Measurements from ENCODE around the gene FUT7. TPM values are rescaled to one million over a fixed set of nuclear protein-coding genes. Genes with fewer than 3 reads are reported as not detected.
A peak's percentile ranks its signal among the peaks of the same experiment; 100 is the strongest.

Gene FUT7
- total RNA-seq, 4 donors from 2014 or later, result 0.32 to 0.83 TPM; not detected in 2

GRCh38 chr9:137052293-137052692, 20.4 kb upstream of the FUT7 start:
- Histone ChIP-seq H3K4me3 (no peak overlapping the region), H3K27me3 (peaks cover 7 to 71% (median 47%) of the 10 kb centered on the region in 4 donors), H3K27ac (replicated peaks in 1 of 4) (no peak overlapping the region), H3K9me3 (no peaks in the 10 kb centered on the region), H3K36me3 (no peaks in the 10 kb centered on the region), H3K4me1 (peaks cover 31 to 62% (median 61%) of the 10 kb centered on the region in 4 donors)
- DNase-seq (ENCODE audit: extremely low spot score), result no peak
- no CpG with 5 or more reads among the region's 8 CpGs for WGBS
- intact Hi-C loops (cut with DNase I), result no loop called here
- TF ChIP-seq POLR2A (IDR thresholded peaks at IDR 0.05; ENCODE audit: low read depth) (no peak), CTCF (IDR thresholded peaks at IDR 0.05) (no peak), POLR2AphosphoS5 (IDR thresholded peaks at IDR 0.05) (no peak), EP300 (IDR thresholded peaks at IDR 0.05) (no peak)

- DNase-seq (ENCODE audit: extremely low spot score), result no peak
- WGBS, result 93% methylated on average over 11 of the region's 17 CpGs
- no peak for TF ChIP-seq CTCF (IDR thresholded peaks at IDR 0.05)
- TF ChIP-seq EP300 (IDR thresholded peaks at IDR 0.05), result no peak
- no peak for TF ChIP-seq POLR2A (IDR thresholded peaks at IDR 0.05; ENCODE audit: low read depth)
- TF ChIP-seq POLR2AphosphoS5 (IDR thresholded peaks at IDR 0.05), result no peak
- H3K27ac ChIP-seq (replicated peaks in 1 of 4), result no peak overlapping the region
- H3K4me3 ChIP-seq, result no peak overlapping the region
- H3K27me3 ChIP-seq, result peaks cover 7 to 79% (median 48%) of the 10 kb centered on the region in 4 donors
- peaks cover 38 to 59% (median 58%) of the 10 kb centered on the region in 4 donors for H3K4me1 ChIP-seq
- intact Hi-C loops (cut with DNase I), result no loop called here
- no peaks in the 10 kb centered on the region for H3K9me3 ChIP-seq
- no peaks in the 10 kb centered on the region for H3K36me3 ChIP-seq
Observed at GRCh38 chr9:137051145-137051724, 19.3 kb upstream of the FUT7 start.

- intact Hi-C loops (cut with DNase I), result no loop called here
- no peaks in the 10 kb centered on the region for H3K36me3 ChIP-seq
- no peaks in the 10 kb centered on the region for H3K9me3 ChIP-seq
- TF ChIP-seq CTCF (IDR thresholded peaks at IDR 0.05) (no peak), POLR2AphosphoS5 (IDR thresholded peaks at IDR 0.05) (no peak), POLR2A (IDR thresholded peaks at IDR 0.05; ENCODE audit: low read depth) (no peak), EP300 (IDR thresholded peaks at IDR 0.05) (no peak)
- peaks cover 7 to 79% (median 48%) of the 10 kb centered on the region in 4 donors for H3K27me3 ChIP-seq
- no peak overlapping the region for H3K4me3 ChIP-seq
- no peak for DNase-seq (ENCODE audit: extremely low spot score)
- peaks cover 33 to 57% (median 56%) of the 10 kb centered on the region in 4 donors for H3K4me1 ChIP-seq
- WGBS, result 73% methylated on average over 2 of the region's 5 CpGs
- no peak overlapping the region for H3K27ac ChIP-seq (replicated peaks in 1 of 4)
Observed at GRCh38 chr9:137050570-137050969, 18.7 kb upstream of the FUT7 start.

- peaks cover 31 to 57% (median 55%) of the 10 kb centered on the region in 4 donors for H3K4me1 ChIP-seq
- TF ChIP-seq EP300 (IDR thresholded peaks at IDR 0.05) (no peak), CTCF (IDR thresholded peaks at IDR 0.05) (peak; percentile 22 to 54 (median 45)), POLR2A (IDR thresholded peaks at IDR 0.05; ENCODE audit: low read depth) (no peak), POLR2AphosphoS5 (IDR thresholded peaks at IDR 0.05) (no peak)
- no peaks in the 10 kb centered on the region for H3K36me3 ChIP-seq
- intact Hi-C loops (cut with DNase I), result no loop called here
- no peak overlapping the region for H3K27ac ChIP-seq (replicated peaks in 1 of 4)
- 42% methylated on average over 30 of the region's 38 CpGs for WGBS
- H3K9me3 ChIP-seq, result no peaks in the 10 kb centered on the region
- peaks cover 7 to 79% (median 48%) of the 10 kb centered on the region in 4 donors for H3K27me3 ChIP-seq
- DNase-seq (ENCODE audit: extremely low spot score), result no peak
- no peak overlapping the region for H3K4me3 ChIP-seq
Observed at GRCh38 chr9:137049544-137050449, 17.9 kb upstream of the FUT7 start.

All from esophagus muscularis mucosa (tissue), 4 donors.